ENCODE measurements around the gene MAGIX.
"Not testable (repeated sequence)": the region's sequence is repeated elsewhere in the genome, so short reads cannot be mapped to it uniquely, and the experiment has no call there.

The MAGIX gene

GRCh38 chrX:49129427-49129826 lies 33.1 kb upstream of the MAGIX start:
- no peak for DNase-seq (ENCODE audit: low read depth, low spot score)
- TF ChIP-seq CTCF (IDR thresholded peaks at IDR 0.05; ENCODE audit: low read depth, low read length): no peak
- no peak overlapping the region for H3K4me3 ChIP-seq (ENCODE audit: low read depth, low read length)
- in situ Hi-C loops (cut with HindIII; ENCODE audit: low sequenced_read_pairs): no loop called here

- DNase-seq (ENCODE audit: low read depth, low spot score); in situ Hi-C loops (cut with HindIII; ENCODE audit: low sequenced_read_pairs); H3K4me3 ChIP-seq (ENCODE audit: low read depth, low read length): not testable (repeated sequence)
These were observed 30.3 kb upstream of the MAGIX start for GRCh38 chrX:49132275-49132674.

GRCh38 chrX:49133759-49134158 lies 28.8 kb upstream of the MAGIX start:
- H3K4me3 ChIP-seq (ENCODE audit: low read depth, low read length): no peak overlapping the region
- TF ChIP-seq CTCF (IDR thresholded peaks at IDR 0.05; ENCODE audit: low read depth, low read length): no peak
- in situ Hi-C loops (cut with HindIII; ENCODE audit: low sequenced_read_pairs): no loop called here
- DNase-seq (ENCODE audit: low read depth, low spot score): no peak

GRCh38 chrX:49137492-49137891 lies 25.1 kb upstream of the MAGIX start:
- in situ Hi-C loops (cut with HindIII; ENCODE audit: low sequenced_read_pairs): no loop called here
- no peak for TF ChIP-seq CTCF (IDR thresholded peaks at IDR 0.05; ENCODE audit: low read depth, low read length)
- no peak for DNase-seq (ENCODE audit: low read depth, low spot score)
- H3K4me3 ChIP-seq (ENCODE audit: low read depth, low read length): no peak overlapping the region

GRCh38 chrX:49139713-49140112 lies 22.8 kb upstream of the MAGIX start:
- H3K4me3 ChIP-seq (ENCODE audit: low read depth, low read length): no peak overlapping the region
- DNase-seq (ENCODE audit: low read depth, low spot score): no peak
- in situ Hi-C loops (cut with HindIII; ENCODE audit: low sequenced_read_pairs): no loop called here
- TF ChIP-seq CTCF (IDR thresholded peaks at IDR 0.05; ENCODE audit: low read depth, low read length): no peak

- TF ChIP-seq CTCF (IDR thresholded peaks at IDR 0.05; ENCODE audit: low read depth, low read length): peak; percentile 52
- DNase-seq (ENCODE audit: low read depth, low spot score); H3K4me3 ChIP-seq (ENCODE audit: low read depth, low read length); in situ Hi-C loops (cut with HindIII; ENCODE audit: low sequenced_read_pairs): not testable (repeated sequence)
These were observed 20.3 kb upstream of the MAGIX start for GRCh38 chrX:49142264-49142663.

GRCh38 chrX:49143154-49143553 lies 19.4 kb upstream of the MAGIX start:
- DNase-seq (ENCODE audit: low read depth, low spot score); H3K4me3 ChIP-seq (ENCODE audit: low read depth, low read length); in situ Hi-C loops (cut with HindIII; ENCODE audit: low sequenced_read_pairs): not testable (repeated sequence)

- TF ChIP-seq CTCF (IDR thresholded peaks at IDR 0.05; ENCODE audit: low read depth, low read length): no peak
- H3K4me3 ChIP-seq (ENCODE audit: low read depth, low read length): no peak overlapping the region
- DNase-seq (ENCODE audit: low read depth, low spot score): no peak
- in situ Hi-C loops (cut with HindIII; ENCODE audit: low sequenced_read_pairs): no loop called here
These were observed 15.3 kb upstream of the MAGIX start for GRCh38 chrX:49147282-49147681.

Measured in astrocyte of the spinal cord (primary cell).